Measurements from ENCODE around the gene ABCB6.
A peak's percentile ranks its signal among the peaks of the same experiment; 100 is the strongest.
"Not testable (repeated sequence)": the region's sequence is repeated elsewhere in the genome, so short reads cannot be mapped to it uniquely, and the experiment has no call there.

ABCB6 gene

GRCh38 chr2:219218732-219219701, at the start of gene ABCB6:
Gene ABCB6, minus strand, starts transcription at chr2:219218958. Its CDS starts 285 bp downstream, at chr2:219218673.
- DNase-seq, result peak; percentile 90

GRCh38 chr2:219268294-219268693, 49.5 kb upstream of the ABCB6 start:
- no peak for DNase-seq

GRCh38 chr2:219266886-219267285, 48.1 kb upstream of the ABCB6 start:
- no peak for DNase-seq

GRCh38 chr2:219266232-219266631, 47.5 kb upstream of the ABCB6 start:
- DNase-seq, result no peak

GRCh38 chr2:219261024-219261855, 42.5 kb upstream of the ABCB6 start:
- no peak for DNase-seq

GRCh38 chr2:219258942-219259341, 40.2 kb upstream of the ABCB6 start:
- not testable (repeated sequence) for DNase-seq

- peak; percentile 44 for DNase-seq
Observed at GRCh38 chr2:219254590-219255201, 35.9 kb upstream of the ABCB6 start.

GRCh38 chr2:219253753-219254589, 35.2 kb upstream of the ABCB6 start, which contains the start of gene TUBA4A:
Gene TUBA4A, minus strand, starts transcription at chr2:219253918. Its CDS starts 60 bp downstream, at chr2:219253858.
- peak; percentile 89 for DNase-seq

- peak; percentile 50 for DNase-seq
Observed at GRCh38 chr2:219252900-219253752, 34.4 kb upstream of the ABCB6 start, which contains the start of gene TUBA4B. Gene TUBA4B, plus strand, starts transcription at chr2:219253243. Its CDS starts 165 bp downstream, at chr2:219253408.

- peak; percentile 48 for DNase-seq
Observed at GRCh38 chr2:219252570-219252899, 33.8 kb upstream of the ABCB6 start.

- peak; percentile 37 for DNase-seq
Observed at GRCh38 chr2:219252084-219252483, 33.3 kb upstream of the ABCB6 start.

GRCh38 chr2:219251656-219252055, 32.9 kb upstream of the ABCB6 start:
- DNase-seq, result no peak

- no peak for DNase-seq
Observed at GRCh38 chr2:219250049-219250781, 31.5 kb upstream of the ABCB6 start.

- peak; percentile 39 for DNase-seq
Observed at GRCh38 chr2:219249203-219249980, 30.6 kb upstream of the ABCB6 start.

- no peak for DNase-seq
Observed at GRCh38 chr2:219248845-219249202, 30.1 kb upstream of the ABCB6 start.

- peak; percentile 66 for DNase-seq
Observed at GRCh38 chr2:219247678-219248642, 29.2 kb upstream of the ABCB6 start.

GRCh38 chr2:219246559-219246958, 27.8 kb upstream of the ABCB6 start:
- no peak for DNase-seq

- no peak for DNase-seq
Observed at GRCh38 chr2:219245899-219246230, 27.1 kb upstream of the ABCB6 start.
